Neural progenitor cell (in vitro differentiated cells): ENCODE data around the gene CNOT1.

ENCODE experiments used
- EZH2 ChIP-seq: fragments of 200-600 bp; sonication (generic); IDR thresholded peaks from 2 replicates; pipeline ENCODE4 v1.6.1; 2017; ENCODE audit warnings: antibody characterized with exemption, mild to moderate bottlenecking, moderate library complexity
- TF ChIP-seq, protein P1 (sequence below): fragments of 200-600 bp; sonication (generic); IDR thresholded peaks from 2 replicates; pipeline ENCODE4 v1.5.1; 2017; ENCODE audit warnings: antibody characterized with exemption, mild to moderate bottlenecking

DNA sequence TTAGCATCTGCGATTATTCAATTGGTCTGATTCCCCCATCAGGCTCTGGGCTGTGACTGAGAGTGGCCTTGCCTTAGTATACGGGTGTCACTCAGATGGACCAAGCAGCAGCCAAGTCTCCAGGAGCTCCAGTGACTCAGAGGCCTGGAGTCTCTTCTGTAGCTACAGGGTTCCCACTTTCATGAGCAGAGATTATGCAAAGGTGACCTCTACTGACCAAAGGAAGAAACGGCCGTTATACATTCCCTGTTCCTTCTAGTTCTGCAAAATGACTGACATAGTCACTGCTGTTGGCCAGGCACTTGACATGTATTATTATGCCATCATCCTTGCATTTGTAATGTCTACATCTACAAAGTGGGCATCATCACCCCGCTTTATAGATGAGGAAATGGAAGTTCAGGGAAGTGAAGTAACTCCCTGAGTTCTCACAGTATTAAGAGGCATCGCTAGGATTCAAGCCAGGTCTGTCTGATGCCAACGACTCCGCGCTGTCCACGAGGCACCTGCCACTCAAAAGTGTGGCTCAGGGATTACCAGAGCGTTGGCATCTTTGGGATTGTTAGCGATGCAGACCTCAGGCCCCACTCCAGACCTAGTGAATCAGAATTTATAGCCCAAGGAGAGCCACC is 31.7 kb upstream of the CNOT1 start:
- TF ChIP-seq, protein P1, sequence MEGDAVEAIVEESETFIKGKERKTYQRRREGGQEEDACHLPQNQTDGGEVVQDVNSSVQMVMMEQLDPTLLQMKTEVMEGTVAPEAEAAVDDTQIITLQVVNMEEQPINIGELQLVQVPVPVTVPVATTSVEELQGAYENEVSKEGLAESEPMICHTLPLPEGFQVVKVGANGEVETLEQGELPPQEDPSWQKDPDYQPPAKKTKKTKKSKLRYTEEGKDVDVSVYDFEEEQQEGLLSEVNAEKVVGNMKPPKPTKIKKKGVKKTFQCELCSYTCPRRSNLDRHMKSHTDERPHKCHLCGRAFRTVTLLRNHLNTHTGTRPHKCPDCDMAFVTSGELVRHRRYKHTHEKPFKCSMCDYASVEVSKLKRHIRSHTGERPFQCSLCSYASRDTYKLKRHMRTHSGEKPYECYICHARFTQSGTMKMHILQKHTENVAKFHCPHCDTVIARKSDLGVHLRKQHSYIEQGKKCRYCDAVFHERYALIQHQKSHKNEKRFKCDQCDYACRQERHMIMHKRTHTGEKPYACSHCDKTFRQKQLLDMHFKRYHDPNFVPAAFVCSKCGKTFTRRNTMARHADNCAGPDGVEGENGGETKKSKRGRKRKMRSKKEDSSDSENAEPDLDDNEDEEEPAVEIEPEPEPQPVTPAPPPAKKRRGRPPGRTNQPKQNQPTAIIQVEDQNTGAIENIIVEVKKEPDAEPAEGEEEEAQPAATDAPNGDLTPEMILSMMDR = peak; percentile 70
- TF ChIP-seq EZH2 = no peak
